ENCODE measurements around the gene SURF1.
A peak's percentile ranks its signal among the peaks of the same experiment; 100 is the strongest.
"Not testable (repeated sequence)": the region's sequence is repeated elsewhere in the genome, so short reads cannot be mapped to it uniquely, and the experiment has no call there.

The SURF1 gene

GRCh38 chr9:133342570-133342969, 13.7 kb downstream of the SURF1 start:
- no peak for DNase-seq

- DNase-seq = no peak
Observed at GRCh38 chr9:133342069-133342406, 14.2 kb downstream of the SURF1 start.

GRCh38 chr9:133341369-133342068, 14.8 kb downstream of the SURF1 start:
- no peak for DNase-seq

GRCh38 chr9:133340916-133341315, 15.4 kb downstream of the SURF1 start:
- no peak for DNase-seq

- no peak for DNase-seq
Observed at GRCh38 chr9:133340256-133340655, 16.0 kb downstream of the SURF1 start.

- DNase-seq = no peak
Observed at GRCh38 chr9:133339641-133340040, 16.6 kb downstream of the SURF1 start.

- peak; percentile 93 to 95 for DNase-seq
Observed at GRCh38 chr9:133335924-133336811, 20.1 kb downstream of the SURF1 start, which contains the start of gene SURF6. Gene SURF6 (minus strand): TSS chr9:133336188. CDS start chr9:133336132, 56 bp downstream.

GRCh38 chr9:133334888-133335287, 21.4 kb downstream of the SURF1 start:
- not testable (repeated sequence) for DNase-seq

GRCh38 chr9:133334161-133334560, 22.1 kb downstream of the SURF1 start:
- peak; percentile 29 to 59 for DNase-seq

GRCh38 chr9:133333566-133333965, 22.7 kb downstream of the SURF1 start:
- no peak for DNase-seq

- DNase-seq = no peak
Observed at GRCh38 chr9:133333011-133333410, 23.3 kb downstream of the SURF1 start.

- no peak for DNase-seq
Observed at GRCh38 chr9:133332381-133332730, 23.9 kb downstream of the SURF1 start.

GRCh38 chr9:133331641-133332380, 24.5 kb downstream of the SURF1 start:
- DNase-seq = no peak

- DNase-seq = no peak
Observed at GRCh38 chr9:133331221-133331620, 25.1 kb downstream of the SURF1 start.

- peak; percentile 15 to 48 for DNase-seq
Observed at GRCh38 chr9:133329306-133330156, 26.8 kb downstream of the SURF1 start.

- no peak for DNase-seq
Observed at GRCh38 chr9:133327834-133328484, 28.3 kb downstream of the SURF1 start.

GRCh38 chr9:133327021-133327420, 29.3 kb downstream of the SURF1 start:
- DNase-seq = not testable (repeated sequence)

GRCh38 chr9:133323991-133324703, 32.1 kb downstream of the SURF1 start:
- no peak for DNase-seq

GRCh38 chr9:133323211-133323610, 33.1 kb downstream of the SURF1 start:
- DNase-seq = no peak

GRCh38 chr9:133322701-133323100, 33.6 kb downstream of the SURF1 start:
- no peak for DNase-seq

- no peak for DNase-seq
Observed at GRCh38 chr9:133321411-133321935, 34.8 kb downstream of the SURF1 start.

Data from NCI-H2081 (cell line).